PFSK-1 (cell line): ENCODE measurements around the gene ZNF557.
"Not testable (repeated sequence)": the region's sequence is repeated elsewhere in the genome, so short reads cannot be mapped to it uniquely, and the experiment has no call there.

Source experiments
- SIN3A ChIP-seq: IDR thresholded peaks from 2 replicates; pipeline ENCODE4 v1.6.1; 2012; ENCODE audit warnings: mild to moderate bottlenecking, low read length, moderate library complexity, borderline replicate concordance; ENCODE audit not compliant: insufficient read depth
- TAF1 ChIP-seq: IDR thresholded peaks from 2 replicates; pipeline ENCODE4 v1.6.1; 2012; ENCODE audit warnings: low read length, control low read depth, borderline replicate concordance; ENCODE audit not compliant: insufficient read depth

- not testable (repeated sequence) for TF ChIP-seq SIN3A, TAF1
These were observed 48.2 kb upstream of the ZNF557 start, which contains the start of gene MBD3L2B for GRCh38 chr19:7021331-7021730.
